ENCODE data around the gene PPM1E.

GRCh38 chr17:58902322-58902721, 146.7 kb downstream of the PPM1E start:
- no peak for TF ChIP-seq LEF1 (IDR thresholded peaks at IDR 0.05; ENCODE audit: borderline replicate concordance)
- no peak for TF ChIP-seq FOXK2 (IDR thresholded peaks at IDR 0.05)
- TF ChIP-seq BHLHE40 (IDR thresholded peaks at IDR 0.05; ENCODE audit: borderline replicate concordance) = no peak
- no peak for TF ChIP-seq FOXA1 (IDR thresholded peaks at IDR 0.05)
- TF ChIP-seq HDGF (IDR thresholded peaks at IDR 0.05; ENCODE audit: borderline replicate concordance) = no peak
- no peak for TF ChIP-seq TARDBP (IDR thresholded peaks at IDR 0.05)
- TF ChIP-seq ELF4 (IDR thresholded peaks at IDR 0.05) = no peak
- TF ChIP-seq CTBP1 (IDR thresholded peaks at IDR 0.05; ENCODE audit: borderline replicate concordance) = no peak
- no peak for TF ChIP-seq FOXM1 (IDR thresholded peaks at IDR 0.05; ENCODE audit: borderline replicate concordance)
